GM21381 (cell line): ENCODE data around the gene RLN1.
"Not testable (repeated sequence)": the region's sequence is repeated elsewhere in the genome, so short reads cannot be mapped to it uniquely, and the experiment has no call there.

ENCODE experiments used
- ATAC-seq: cut with Tn5 transposase; IDR thresholded peaks from one replicate; pipeline ENCODE4 v1.9.1; 2021; ENCODE audit warnings: mild to moderate bottlenecking, moderate library complexity; ENCODE audit not compliant: unreplicated experiment

RLN1 gene

DNA sequence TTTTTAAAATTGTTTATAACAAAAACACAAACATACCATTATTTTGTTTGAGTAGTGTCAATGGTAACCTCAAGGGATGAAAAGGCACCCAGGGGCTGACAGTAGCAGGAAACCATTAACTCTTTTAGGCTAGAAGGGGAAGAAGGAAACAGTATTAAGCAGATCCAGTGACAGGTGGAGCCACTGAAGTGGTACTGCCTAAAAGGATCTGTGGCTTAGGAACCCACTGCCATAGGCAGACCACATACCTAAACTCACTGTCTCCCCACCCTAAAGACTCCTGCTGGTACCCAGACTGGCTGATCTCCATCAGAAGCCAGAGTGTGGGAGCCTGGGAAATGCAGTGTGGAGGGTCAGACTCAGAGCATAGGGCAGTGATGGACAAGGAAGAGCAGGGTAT, 13.5 kb downstream of the RLN1 start:
- no peak for ATAC-seq

DNA sequence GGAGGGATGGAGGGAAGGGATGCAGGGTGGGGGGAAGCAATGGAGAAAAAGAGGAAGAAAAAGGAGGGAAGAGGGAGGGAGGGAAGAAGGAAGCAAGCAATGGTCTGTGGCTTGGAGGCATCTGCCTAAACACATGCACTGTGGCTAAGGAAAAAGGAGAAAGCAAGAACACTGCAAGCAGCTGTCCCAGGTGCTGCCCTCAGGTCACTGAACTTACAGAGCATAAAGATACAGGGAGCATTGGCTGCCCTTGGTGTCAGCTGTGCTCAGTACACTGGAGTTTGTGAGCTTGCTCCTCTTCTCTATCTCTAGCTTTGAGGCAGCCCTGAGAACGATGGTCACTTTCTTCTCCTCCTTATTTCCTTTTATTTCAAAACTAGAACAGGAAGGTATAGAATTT, 18.1 kb downstream of the RLN1 start:
- ATAC-seq: not testable (repeated sequence)

DNA sequence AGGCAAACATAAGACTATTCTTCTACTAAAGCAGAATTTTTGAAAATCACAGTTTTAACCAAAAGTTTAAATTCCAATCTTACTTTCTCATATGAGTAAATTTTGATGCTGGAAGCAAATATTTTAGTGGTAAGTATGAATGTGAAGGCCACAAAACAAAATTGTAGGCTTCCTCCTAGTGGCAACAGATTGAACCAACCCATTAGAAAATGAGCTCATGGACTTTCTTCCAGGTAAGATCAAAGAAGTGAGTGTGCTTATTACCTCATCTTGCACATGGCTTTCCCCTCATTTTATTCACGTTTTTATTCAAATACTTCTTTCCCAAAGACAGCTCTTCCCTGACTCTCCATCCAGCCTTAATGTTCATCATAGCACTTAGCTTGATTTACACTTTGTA, 18.6 kb downstream of the RLN1 start:
- ATAC-seq: no peak

DNA sequence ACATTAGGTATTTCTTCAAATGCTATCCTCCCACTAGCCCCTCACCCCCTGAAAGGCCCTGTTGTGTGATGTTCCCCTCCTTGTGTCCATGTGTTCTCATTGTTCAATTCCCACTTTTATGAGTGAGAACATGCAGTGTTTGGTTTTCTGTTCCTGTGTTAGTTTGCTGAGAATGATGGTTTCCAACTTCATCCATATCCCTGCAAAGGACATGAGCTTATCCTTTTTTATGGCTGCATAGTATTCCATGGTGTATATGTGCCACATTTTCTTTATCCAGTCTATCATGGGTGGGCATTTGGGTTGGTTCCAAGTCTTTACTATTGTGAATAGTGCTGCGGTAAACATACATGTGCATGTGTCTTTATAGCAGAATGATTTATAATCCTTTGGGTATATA, 23.3 kb downstream of the RLN1 start:
- not testable (repeated sequence) for ATAC-seq

DNA sequence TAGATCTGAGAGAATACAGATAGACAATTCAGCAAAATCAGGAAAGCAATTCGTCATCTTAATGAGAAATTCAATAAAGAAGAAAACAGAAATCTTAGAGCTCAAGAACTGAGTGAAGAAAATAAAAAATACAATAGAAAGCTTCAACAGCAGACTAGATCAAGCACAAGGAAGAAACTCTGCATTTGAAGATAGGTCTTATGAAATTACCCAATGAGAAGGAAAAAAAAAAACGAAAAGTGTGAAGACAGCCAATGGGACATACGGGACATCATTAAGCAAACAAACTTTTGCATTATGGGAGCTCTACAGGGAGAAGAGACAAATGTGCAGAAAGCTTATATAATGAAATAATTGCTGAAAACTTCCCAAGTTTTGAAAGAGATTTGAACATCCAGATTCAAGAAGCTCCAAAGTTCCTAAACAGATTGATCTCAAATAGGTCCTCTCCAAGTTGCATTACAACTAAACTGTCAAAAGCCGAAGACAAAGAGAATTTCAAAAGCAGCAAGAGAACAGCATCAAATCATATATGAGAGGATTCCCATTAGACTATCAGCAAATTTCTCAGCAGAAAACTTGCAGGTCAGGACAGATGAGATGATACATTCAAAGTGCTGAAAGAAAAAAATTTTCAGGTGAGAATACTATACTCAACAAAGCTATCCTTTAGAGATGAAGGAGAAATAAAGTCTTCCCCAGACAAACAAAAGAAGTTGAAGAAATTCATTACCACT, 24.3 kb downstream of the RLN1 start:
- no peak for ATAC-seq

DNA sequence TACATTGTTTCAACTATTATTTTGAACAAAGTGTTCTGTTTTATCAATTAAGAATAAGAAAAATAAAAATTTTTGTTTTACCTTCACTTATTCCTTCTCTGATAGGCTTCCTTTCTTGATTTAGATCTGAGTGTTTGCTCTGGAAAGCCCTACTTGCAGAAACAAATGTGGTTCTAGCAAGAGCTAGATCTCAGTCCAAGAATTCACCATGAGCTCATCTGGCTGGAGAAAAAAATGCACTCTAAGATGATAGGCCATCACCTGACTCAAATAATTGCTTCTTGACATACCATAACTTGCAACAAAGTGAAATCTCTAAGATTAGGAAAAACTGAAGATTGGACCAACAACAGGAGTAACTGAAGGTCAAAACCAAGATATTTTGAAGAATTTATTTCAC, 28.8 kb downstream of the RLN1 start:
- no peak for ATAC-seq

DNA sequence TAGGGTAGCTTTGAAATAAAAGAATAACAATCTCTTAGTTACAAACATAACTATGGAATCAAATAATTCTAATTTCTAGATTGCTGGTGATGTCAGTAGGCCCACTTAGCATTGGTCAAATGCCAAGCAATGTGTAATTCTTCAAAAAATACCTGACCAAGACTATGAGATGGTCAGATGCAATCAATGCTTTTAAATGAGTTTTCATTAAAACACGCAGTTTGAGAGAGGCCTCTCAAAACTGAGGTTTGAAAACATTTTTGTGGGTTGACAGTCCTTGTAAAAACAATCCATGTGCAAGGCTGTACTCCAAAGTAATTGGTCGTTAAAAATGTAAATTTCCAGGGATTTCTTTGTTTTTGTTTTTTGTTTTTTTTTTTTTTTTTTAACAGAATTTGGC, 33.9 kb downstream of the RLN1 start:
- ATAC-seq: no peak

DNA sequence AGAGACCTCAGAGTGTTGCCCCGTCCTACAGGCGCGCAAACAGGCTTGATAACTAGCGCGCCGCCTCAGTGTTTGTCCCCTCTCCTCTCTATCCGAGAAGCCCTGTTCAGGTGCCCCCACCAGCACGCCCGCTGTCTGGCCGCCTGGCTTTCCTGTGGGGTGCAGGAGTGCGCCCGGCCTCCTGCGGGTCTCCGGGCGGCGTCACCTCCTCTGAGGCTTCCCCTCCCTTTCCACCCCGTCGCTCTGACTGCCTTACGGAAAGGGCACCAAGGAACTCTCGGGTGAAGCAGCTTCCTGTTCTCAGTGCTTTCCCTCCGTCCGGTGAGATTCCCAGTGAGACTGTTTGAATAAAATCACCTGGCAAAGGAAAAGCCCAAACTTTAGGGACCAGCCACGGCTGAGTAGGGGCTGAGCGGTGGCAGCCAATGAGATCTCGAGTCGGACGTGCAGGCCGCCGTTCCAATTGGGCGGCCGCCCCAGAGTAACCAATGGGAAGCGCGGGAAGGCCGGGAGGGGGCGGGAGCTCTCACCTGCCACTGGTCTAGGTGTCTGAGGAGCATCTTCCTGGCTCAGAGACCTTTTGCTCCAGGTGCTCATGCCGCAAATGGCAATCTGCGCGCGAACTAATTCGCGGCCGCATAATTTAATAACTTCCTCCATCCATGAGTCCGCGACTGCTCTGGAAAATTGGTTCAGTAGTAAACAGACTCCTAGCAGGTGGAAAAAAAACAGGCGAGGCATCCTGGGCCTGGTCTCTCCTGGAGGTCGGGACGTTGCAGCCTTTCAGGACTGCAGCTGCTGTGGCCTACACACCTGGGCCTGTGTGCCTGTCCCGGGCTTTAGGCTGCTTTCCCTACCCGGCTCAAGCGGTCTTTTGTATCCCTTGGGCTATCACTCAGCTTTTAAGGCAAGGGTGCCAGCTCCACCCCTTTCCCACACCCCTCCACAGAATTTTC, 35.6 kb downstream of the RLN1 start, which contains the start of gene RLN2:
TSS of gene RLN2 (minus strand) at position 877 of the 956 bp plus-strand sequence. CDS start at position 741, 136 bp downstream.
- ATAC-seq: peak; percentile 99

DNA sequence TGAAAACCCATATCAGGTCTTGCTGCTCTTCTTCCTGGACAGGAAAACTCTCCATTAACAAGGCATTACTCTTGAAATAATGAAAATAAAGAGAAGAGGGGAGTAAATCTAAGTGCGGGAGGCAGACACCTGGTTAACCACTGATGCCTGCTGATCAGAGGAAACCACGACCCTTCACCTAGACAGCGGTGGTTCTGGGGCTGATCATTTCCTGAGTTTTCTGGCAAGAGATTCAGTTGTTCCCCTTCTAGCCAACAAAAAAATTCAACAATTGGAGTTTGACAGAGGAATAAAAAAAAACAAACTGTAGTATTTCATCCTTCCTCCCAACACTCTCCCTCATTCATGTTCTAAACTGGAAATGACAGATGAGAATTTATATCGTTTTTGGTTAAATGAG, 38.1 kb downstream of the RLN1 start:
- no peak for ATAC-seq

DNA sequence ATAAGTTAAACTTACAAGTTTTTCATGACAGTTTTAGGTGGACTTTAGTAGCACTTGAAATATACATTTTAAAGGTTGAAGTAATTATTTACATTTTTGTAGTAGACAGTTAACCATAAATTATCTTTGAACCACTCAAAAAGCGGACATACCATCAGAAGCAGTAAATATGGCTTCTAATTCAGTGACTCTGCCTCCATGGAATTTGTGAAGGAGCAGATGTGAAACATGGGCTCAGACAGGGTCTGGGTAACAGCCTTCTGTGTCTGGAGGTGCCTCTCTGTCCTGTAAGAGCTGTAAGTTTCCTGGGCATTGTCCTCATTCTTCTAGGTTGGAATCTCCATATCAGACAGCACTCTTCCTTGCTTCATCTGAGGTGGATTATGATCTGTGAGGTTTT, 47.5 kb downstream of the RLN1 start:
- ATAC-seq: no peak

DNA sequence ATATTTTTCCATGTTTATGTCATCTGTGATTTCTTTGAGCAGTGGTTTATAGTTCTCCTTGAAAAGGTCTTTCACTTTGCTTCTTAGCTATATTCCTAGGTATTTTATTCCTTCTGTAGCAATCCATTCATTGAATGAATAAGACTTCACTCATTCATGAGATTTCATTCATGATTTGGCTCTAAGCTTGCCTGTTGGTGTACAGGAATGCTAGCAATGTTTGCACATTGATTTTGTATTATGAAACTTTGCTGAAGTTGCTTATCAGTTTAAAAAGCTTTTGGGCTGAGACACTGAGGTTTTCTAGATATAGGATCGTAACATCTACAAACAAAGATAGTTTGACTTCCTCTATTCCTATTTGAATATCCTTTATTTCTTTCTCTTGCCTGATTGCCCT, 51.1 kb downstream of the RLN1 start:
- ATAC-seq: no peak

DNA sequence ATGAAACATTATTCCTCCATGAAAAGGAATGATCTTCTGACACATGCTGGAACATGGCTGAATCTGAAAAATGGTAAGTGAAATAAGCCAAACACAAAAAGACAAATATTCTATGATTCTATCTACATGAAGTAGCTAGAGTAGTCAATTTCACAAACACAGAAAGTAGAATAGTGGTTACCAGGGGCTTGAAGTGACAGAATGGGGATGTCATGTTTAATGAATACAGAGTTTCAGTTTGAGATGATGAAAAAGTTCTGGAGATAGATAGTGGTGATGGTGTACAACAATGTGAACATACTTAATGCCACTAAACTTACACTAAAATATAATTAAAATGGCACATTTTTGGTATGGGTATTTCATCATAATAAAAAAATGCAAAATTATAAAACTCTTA, 53.4 kb downstream of the RLN1 start:
- no peak for ATAC-seq
